A549 (cell line): ENCODE data around the gene SMAD6. TPM values are rescaled to one million over a fixed set of nuclear protein-coding genes. Genes with fewer than 3 reads are reported as not detected.

Experiments used
- ATAC-seq, 2 experiments: fragments of 200-7000 bp in 1 of 2; fragments of >200 bp in 1 of 2; cut with Nextera tagmentation in 1 of 2; cut with Tn5 transposase in 1 of 2; 3 replicates each; pipeline versions ENCODE4 v1.8.0 to v1.9.1; 2018 to 2020; ENCODE audit warnings: mild to moderate bottlenecking in 1 of 2, moderate library complexity in 1 of 2
- CTCF ChIA-PET: fragments of 300-600 bp; sonication (Branson Sonifier 250); formaldehyde crosslinking; extraction: SDS; loops from one replicate; lab custom pipeline; 2021; ENCODE audit warnings: antibody characterized with exemption, inconsistent platforms; lab: Yijun Ruan, JAX
- POLR2A ChIA-PET: fragments of 350-600 bp; formaldehyde crosslinking; extraction: SDS; loops from one replicate; lab custom pipeline; 2021; ENCODE audit warnings: antibody characterized with exemption, inconsistent platforms; lab: Yijun Ruan, JAX
- DNase-seq, 2 experiments: peaks; one replicate each; pipeline versions ENCODE4 v3.0.0 to v3.0.0-alpha.2; 2011 to 2016; ENCODE audit warnings: low read depth in 1 of 2, low spot score in 1 of 2
- FAIRE-seq: peaks from 2 replicates; lab custom pipeline; 2011; peaks lifted over from hg19 to GRCh38; lab: Jason Lieb, UNC
- H3K27ac ChIP-seq, 2 experiments: fragments of >200 bp; sonication (Bioruptor Twin); formaldehyde crosslinking; 3 replicates each; pipeline ENCODE4 v1.5.1; 2016 to 2017
- H3K4me1 ChIP-seq: fragments of >200 bp; sonication (Bioruptor Twin); formaldehyde crosslinking; 3 replicates; pipeline ENCODE4 v1.6.1; 2016
- H3K4me2 ChIP-seq: fragments of >200 bp; sonication (Bioruptor Twin); formaldehyde crosslinking; 3 replicates; pipeline ENCODE4 v1.6.1; 2016
- H3K4me3 ChIP-seq: fragments of >200 bp; sonication (Bioruptor Twin); formaldehyde crosslinking; 3 replicates; pipeline ENCODE4 v1.5.1; 2016
- H3K9me3 ChIP-seq: fragments of >200 bp; sonication (Bioruptor Twin); formaldehyde crosslinking; 3 replicates; pipeline ENCODE4 v1.6.1; 2016
- BHLHE40 ChIP-seq: IDR thresholded peaks from 2 replicates; pipeline ENCODE4 v1.6.1; 2012; ENCODE audit warnings: low read depth, low read length, inconsistent platforms
- CBX2 ChIP-seq: fragments of 200-600 bp; sonication (generic); IDR thresholded peaks from 2 replicates; pipeline ENCODE4 v1.6.1; 2016; ENCODE audit warnings: low read depth, mild to moderate bottlenecking, borderline replicate concordance
- EHF ChIP-seq: fragments of 250-450 bp; sonication (Bioruptor Pico); IDR thresholded peaks from 2 replicates; pipeline ENCODE4 v1.5.0; 2020; ENCODE audit warnings: mild to moderate bottlenecking
- EHMT2 ChIP-seq: fragments of 200-600 bp; sonication (generic); IDR thresholded peaks from 2 replicates; pipeline ENCODE4 v1.6.1; 2016; ENCODE audit warnings: antibody characterized with exemption, low read depth, mild to moderate bottlenecking, moderate library complexity
- EP300 ChIP-seq, 2 experiments: fragments of >200 bp; sonication (Bioruptor Twin); formaldehyde crosslinking; IDR thresholded peaks; 2 replicates in 1 of 2; 3 replicates in 1 of 2; pipeline ENCODE4 v1.6.1; 2016 to 2017
- FOSB ChIP-seq: fragments of 250-450 bp; sonication (Bioruptor Pico); IDR thresholded peaks from 2 replicates; pipeline ENCODE4 v1.5.0; 2020; ENCODE audit warnings: mild to moderate bottlenecking, moderate library complexity
- FOSL2 ChIP-seq, 2 experiments: fragments of 450-650 bp in 1 of 2; fragments of >200 bp in 1 of 2; sonication (Bioruptor Twin) in 1 of 2; formaldehyde crosslinking; IDR thresholded peaks; 2 replicates each; pipeline versions ENCODE4 v1.5.0 to v1.6.1; 2016 to 2020; ENCODE audit warnings: mild to moderate bottlenecking in 1 of 2, moderate library complexity in 1 of 2
- HOXB5 ChIP-seq: fragments of 250-450 bp; sonication (Bioruptor Pico); IDR thresholded peaks from 2 replicates; pipeline ENCODE4 v1.5.0; 2020; ENCODE audit warnings: mild to moderate bottlenecking, moderate library complexity
- JUNB ChIP-seq: fragments of >200 bp; sonication (Bioruptor Twin); formaldehyde crosslinking; IDR thresholded peaks from 2 replicates; pipeline ENCODE4 v1.6.1; 2016
- KDM5A ChIP-seq: fragments of 200-600 bp; sonication (generic); IDR thresholded peaks from 2 replicates; pipeline ENCODE4 v1.6.1; 2016; ENCODE audit warnings: antibody characterized with exemption, mild to moderate bottlenecking
- MAFK ChIP-seq: fragments of 450-650 bp; IDR thresholded peaks from 2 replicates; pipeline ENCODE4 v1.6.1; 2014; ENCODE audit not compliant: partially characterized antibody
- MYC ChIP-seq: IDR thresholded peaks from 2 replicates; pipeline ENCODE4 v1.6.1; 2012; ENCODE audit warnings: mild to moderate bottlenecking, inconsistent platforms, low read length, improper control_type of control experiment, borderline replicate concordance
- NR3C1 ChIP-seq: fragments of >200 bp; sonication (Bioruptor Twin); formaldehyde crosslinking; IDR thresholded peaks from 3 replicates; pipeline ENCODE4 v1.6.1; 2017
- RARB ChIP-seq: fragments of 250-450 bp; sonication (Bioruptor Pico); IDR thresholded peaks from 2 replicates; pipeline ENCODE4 v1.8.0; 2021; ENCODE audit warnings: mild to moderate bottlenecking, moderate library complexity
- RCOR1 ChIP-seq: fragments of 150-350 bp; IDR thresholded peaks from 2 replicates; pipeline ENCODE4 v1.6.1; 2014; ENCODE audit warnings: antibody characterized with exemption, low read length, low read depth
- RNF2 ChIP-seq: fragments of 200-600 bp; sonication (generic); IDR thresholded peaks from 2 replicates; pipeline ENCODE4 v1.6.1; 2016; ENCODE audit warnings: low read depth, mild to moderate bottlenecking, antibody characterized with exemption, moderate library complexity, borderline replicate concordance
- TP53 ChIP-seq: fragments of 250-450 bp; sonication (Bioruptor Pico); IDR thresholded peaks from 2 replicates; pipeline ENCODE4 v1.5.0; 2021; ENCODE audit warnings: mild to moderate bottlenecking, moderate library complexity
- WGBS: methylation state at CpG from one replicate; pipeline ENCODE4 v1.1.6; 2017; ENCODE audit errors: missing lambda C conversion rate; 5-methylcytosine and 5-hydroxymethylcytosine counted together
- polyA plus RNA-seq, 4 experiments: library from polyadenylated mRNA; depleted of rRNA in 3 of 4; stranded (reverse); fragments of >200 nt; fragmentation: RNase III in 1 of 4; extraction: RNeasy Plus Mini Kit Qiagen cat#74134 plus additional on column Dnase treatment in 1 of 4; gene quantifications; 2 replicates in 3 of 4; 3 replicates in 1 of 4; pipeline ENCODE4 v1.2.3, GENCODE V29; 2011 to 2017
- TF ChIP-seq, protein P1 (sequence below): fragments of >200 bp; sonication (Bioruptor Twin); formaldehyde crosslinking; IDR thresholded peaks from 2 replicates; pipeline ENCODE4 v1.6.1; 2016
- TF ChIP-seq, protein P2 (sequence below): fragments of 450-650 bp; IDR thresholded peaks from 2 replicates; pipeline ENCODE4 v1.6.1; 2014; ENCODE audit warnings: antibody characterized with exemption
- TF ChIP-seq, protein P3 (sequence below): fragments of 150-350 bp; IDR thresholded peaks from 2 replicates; pipeline ENCODE4 v1.6.1; 2014; ENCODE audit warnings: low read depth, mild to moderate bottlenecking, low read length
- TF ChIP-seq, protein P4 (sequence below): fragments of 200-600 bp; sonication (generic); IDR thresholded peaks from 2 replicates; pipeline ENCODE4 v1.6.1; 2016; ENCODE audit warnings: antibody characterized with exemption, mild to moderate bottlenecking, moderate library complexity
- TF ChIP-seq, protein P5 (sequence below): IDR thresholded peaks from 2 replicates; pipeline ENCODE4 v1.6.1; 2012
- TF ChIP-seq, protein P6 (sequence below): fragments of >200 bp; sonication (Bioruptor Twin); formaldehyde crosslinking; IDR thresholded peaks from 3 replicates; pipeline ENCODE4 v1.6.1; 2016

SMAD6 gene
- polyA plus RNA-seq, 2 of the 4 experiments (the other 2 are of a cell fraction), result 9.6 to 46.6 TPM

DNA sequence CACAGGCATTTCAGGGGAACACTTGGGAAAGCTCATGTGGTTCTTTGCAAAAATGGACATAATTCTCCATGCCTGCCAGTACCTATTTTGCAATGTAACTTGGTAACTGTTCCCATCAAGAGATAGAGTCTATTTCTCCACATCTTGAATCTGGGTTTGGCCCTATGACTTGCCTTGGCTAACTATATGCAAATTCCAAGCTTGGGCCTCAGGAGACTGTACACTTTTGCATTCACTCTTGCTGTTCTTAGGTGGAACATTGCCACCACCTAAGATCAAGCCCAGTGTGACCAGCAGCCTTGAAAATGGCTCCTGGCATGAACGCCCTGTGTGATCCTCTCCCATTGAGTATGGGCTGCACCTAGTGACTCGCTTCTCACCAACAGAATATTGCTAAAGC, 19.8 kb upstream of the SMAD6 start:
- Histone ChIP-seq H3K27ac (no peak overlapping the region), H3K4me2 (no peak overlapping the region), H3K4me1 (no peaks in the 10 kb centered on the region), H3K4me3 (no peak overlapping the region), H3K9me3 (0 out of 3 replicates have a peak, but pooled peaks cover 9% of the 10 kb centered on the region)
- ATAC-seq (no peak), FAIRE-seq (no peak), DNase-seq (no peak)
- ChIA-PET POLR2A (no interaction called here), CTCF (interaction anchor here (1.5 to 4.5 kb wide), 5 partner anchors 12 to 169 kb away, joined by 4 to 22 read pairs (median 8); no protein-coding TSS in a partner anchor)
- WGBS, result 39% methylated on average over 2 of the region's 2 CpGs
- TF ChIP-seq NR3C1 (no peak), FOSL2 (IDR thresholded peaks at IDR 0.05) (no peak), FOSL2 (CRISPR knock-in tag; IDR thresholded peaks at IDR 0.05) (no peak), EP300 (IDR thresholded peaks at IDR 0.05) (no peak), TP53 (CRISPR knock-in tag) (no peak), HOXB5 (CRISPR knock-in tag) (no peak)
- TF ChIP-seq, protein P1, sequence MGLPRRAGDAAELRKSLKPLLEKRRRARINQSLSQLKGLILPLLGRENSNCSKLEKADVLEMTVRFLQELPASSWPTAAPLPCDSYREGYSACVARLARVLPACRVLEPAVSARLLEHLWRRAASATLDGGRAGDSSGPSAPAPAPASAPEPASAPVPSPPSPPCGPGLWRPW, result no peak
- TF ChIP-seq, protein P2, sequence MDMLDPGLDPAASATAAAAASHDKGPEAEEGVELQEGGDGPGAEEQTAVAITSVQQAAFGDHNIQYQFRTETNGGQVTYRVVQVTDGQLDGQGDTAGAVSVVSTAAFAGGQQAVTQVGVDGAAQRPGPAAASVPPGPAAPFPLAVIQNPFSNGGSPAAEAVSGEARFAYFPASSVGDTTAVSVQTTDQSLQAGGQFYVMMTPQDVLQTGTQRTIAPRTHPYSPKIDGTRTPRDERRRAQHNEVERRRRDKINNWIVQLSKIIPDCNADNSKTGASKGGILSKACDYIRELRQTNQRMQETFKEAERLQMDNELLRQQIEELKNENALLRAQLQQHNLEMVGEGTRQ, result no peak
- TF ChIP-seq, protein P3, sequence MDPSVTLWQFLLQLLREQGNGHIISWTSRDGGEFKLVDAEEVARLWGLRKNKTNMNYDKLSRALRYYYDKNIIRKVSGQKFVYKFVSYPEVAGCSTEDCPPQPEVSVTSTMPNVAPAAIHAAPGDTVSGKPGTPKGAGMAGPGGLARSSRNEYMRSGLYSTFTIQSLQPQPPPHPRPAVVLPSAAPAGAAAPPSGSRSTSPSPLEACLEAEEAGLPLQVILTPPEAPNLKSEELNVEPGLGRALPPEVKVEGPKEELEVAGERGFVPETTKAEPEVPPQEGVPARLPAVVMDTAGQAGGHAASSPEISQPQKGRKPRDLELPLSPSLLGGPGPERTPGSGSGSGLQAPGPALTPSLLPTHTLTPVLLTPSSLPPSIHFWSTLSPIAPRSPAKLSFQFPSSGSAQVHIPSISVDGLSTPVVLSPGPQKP, result no peak

DNA sequence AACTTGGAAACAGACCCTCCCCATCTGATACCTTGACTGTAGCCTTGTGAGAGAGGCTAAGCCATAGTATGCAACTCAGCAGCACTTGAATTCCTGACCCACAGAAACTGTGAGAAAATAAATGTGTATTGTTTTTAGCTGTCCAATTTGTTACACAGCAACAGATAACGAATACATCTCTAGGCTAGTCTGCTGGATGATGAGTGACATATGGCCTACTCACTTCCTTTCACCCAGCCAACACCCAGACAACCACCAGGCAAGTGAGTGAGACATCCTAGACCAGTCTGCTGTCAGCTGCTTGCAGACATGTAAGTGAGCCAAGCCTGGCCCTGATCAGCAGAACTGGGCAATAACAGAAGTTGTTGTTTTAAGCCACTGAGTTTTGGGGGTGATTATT, 19.2 kb upstream of the SMAD6 start:
- H3K9me3 ChIP-seq, result 0 out of 3 replicates have a peak, but pooled peaks cover 9% of the 10 kb centered on the region
- no peak for TF ChIP-seq BHLHE40
- TF ChIP-seq KDM5A, result no peak
- no peak for TF ChIP-seq MYC
- TF ChIP-seq RCOR1, result no peak
- no peak for TF ChIP-seq CBX2
- TF ChIP-seq, protein P1, result no peak
- TF ChIP-seq, protein P4, sequence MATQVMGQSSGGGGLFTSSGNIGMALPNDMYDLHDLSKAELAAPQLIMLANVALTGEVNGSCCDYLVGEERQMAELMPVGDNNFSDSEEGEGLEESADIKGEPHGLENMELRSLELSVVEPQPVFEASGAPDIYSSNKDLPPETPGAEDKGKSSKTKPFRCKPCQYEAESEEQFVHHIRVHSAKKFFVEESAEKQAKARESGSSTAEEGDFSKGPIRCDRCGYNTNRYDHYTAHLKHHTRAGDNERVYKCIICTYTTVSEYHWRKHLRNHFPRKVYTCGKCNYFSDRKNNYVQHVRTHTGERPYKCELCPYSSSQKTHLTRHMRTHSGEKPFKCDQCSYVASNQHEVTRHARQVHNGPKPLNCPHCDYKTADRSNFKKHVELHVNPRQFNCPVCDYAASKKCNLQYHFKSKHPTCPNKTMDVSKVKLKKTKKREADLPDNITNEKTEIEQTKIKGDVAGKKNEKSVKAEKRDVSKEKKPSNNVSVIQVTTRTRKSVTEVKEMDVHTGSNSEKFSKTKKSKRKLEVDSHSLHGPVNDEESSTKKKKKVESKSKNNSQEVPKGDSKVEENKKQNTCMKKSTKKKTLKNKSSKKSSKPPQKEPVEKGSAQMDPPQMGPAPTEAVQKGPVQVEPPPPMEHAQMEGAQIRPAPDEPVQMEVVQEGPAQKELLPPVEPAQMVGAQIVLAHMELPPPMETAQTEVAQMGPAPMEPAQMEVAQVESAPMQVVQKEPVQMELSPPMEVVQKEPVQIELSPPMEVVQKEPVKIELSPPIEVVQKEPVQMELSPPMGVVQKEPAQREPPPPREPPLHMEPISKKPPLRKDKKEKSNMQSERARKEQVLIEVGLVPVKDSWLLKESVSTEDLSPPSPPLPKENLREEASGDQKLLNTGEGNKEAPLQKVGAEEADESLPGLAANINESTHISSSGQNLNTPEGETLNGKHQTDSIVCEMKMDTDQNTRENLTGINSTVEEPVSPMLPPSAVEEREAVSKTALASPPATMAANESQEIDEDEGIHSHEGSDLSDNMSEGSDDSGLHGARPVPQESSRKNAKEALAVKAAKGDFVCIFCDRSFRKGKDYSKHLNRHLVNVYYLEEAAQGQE, result no peak
- TF ChIP-seq RARB, result no peak
- no peak for TF ChIP-seq NR3C1
- no peak for TF ChIP-seq JUNB
- TF ChIP-seq FOSB (CRISPR knock-in tag), result no peak
- TF ChIP-seq, protein P5, sequence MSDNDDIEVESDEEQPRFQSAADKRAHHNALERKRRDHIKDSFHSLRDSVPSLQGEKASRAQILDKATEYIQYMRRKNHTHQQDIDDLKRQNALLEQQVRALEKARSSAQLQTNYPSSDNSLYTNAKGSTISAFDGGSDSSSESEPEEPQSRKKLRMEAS, result no peak
- TF ChIP-seq, protein P6, sequence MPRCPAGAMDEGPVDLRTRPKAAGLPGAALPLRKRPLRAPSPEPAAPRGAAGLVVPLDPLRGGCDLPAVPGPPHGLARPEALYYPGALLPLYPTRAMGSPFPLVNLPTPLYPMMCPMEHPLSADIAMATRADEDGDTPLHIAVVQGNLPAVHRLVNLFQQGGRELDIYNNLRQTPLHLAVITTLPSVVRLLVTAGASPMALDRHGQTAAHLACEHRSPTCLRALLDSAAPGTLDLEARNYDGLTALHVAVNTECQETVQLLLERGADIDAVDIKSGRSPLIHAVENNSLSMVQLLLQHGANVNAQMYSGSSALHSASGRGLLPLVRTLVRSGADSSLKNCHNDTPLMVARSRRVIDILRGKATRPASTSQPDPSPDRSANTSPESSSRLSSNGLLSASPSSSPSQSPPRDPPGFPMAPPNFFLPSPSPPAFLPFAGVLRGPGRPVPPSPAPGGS, result no peak
- TF ChIP-seq, protein P3, result no peak
- TF ChIP-seq MAFK, result no peak
- TF ChIP-seq EHMT2, result no peak
- TF ChIP-seq RNF2, result no peak
- TF ChIP-seq EHF, result no peak
- TF ChIP-seq HOXB5 (CRISPR knock-in tag), result no peak
- TF ChIP-seq, all 56 proteins: peak for 0
- DNase-seq (no peak), ATAC-seq (no peak), FAIRE-seq (no peak)
- ChIA-PET CTCF (interaction anchor here (1.5 to 8.1 kb wide), 7 partner anchors 9 to 168 kb away, joined by 3 to 94 read pairs (median 7); partner anchors contain the start of gene SMAD6), POLR2A (no interaction called here)
- H3K4me2 ChIP-seq, result no peak overlapping the region
- 75% methylated on average over 1 of the region's 1 CpG for WGBS
- H3K4me1 ChIP-seq, result no peaks in the 10 kb centered on the region
- no peak overlapping the region for H3K4me3 ChIP-seq
- no peak overlapping the region for H3K27ac ChIP-seq
